ENCODE results near the gene MRPS27. TPM values are rescaled to one million over a fixed set of nuclear protein-coding genes. Genes with fewer than 3 reads are reported as not detected.

The MRPS27 gene
- total and polyA plus RNA-seq, 4 donors: 17.6 to 38.7 (median 34.9) TPM

DNA sequence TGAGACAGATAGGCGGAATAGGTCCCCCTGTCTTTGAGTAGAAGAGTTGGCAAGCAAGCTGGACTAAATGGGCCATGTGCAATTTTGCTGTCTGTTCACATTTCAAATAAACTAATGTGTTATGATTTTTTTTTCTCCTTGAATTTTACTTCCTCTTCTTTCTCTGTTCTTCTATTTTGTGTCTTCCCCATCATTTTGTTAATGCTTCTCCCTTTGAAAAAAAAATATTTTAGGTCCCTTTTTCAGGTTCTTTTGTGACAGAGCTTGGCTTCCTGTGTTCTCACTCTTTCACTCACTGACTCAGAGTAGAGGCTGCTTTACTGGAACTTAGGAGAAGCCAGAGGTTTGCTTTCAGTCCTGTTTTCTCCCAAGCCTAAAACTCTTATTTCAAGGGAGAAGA lies 48.2 kb upstream of the MRPS27 start:
- Histone ChIP-seq H3K9ac (ENCODE audit: low read depth in 1 of 2, low read length in 2 of 2) (no peak overlapping the region), H3K4me3 (ENCODE audit: low read depth in 1 of 3, low read length in 3 of 3) (no peak overlapping the region), H3K27ac (ENCODE audit: low read depth in 1 of 2, low read length in 2 of 2) (no peak overlapping the region), H3K27me3 (ENCODE audit: control insufficient read depth in 4 of 4, insufficient read depth in 4 of 4, low read length in 3 of 4) (no peaks in the 10 kb centered on the region), H3K9me3 (ENCODE audit: control insufficient read depth in 4 of 4, low read length in 3 of 4) (no peaks in the 10 kb centered on the region), H3K4me1 (ENCODE audit: control insufficient read depth in 4 of 4, insufficient read depth in 4 of 4, low read length in 3 of 4) (no peaks in the 10 kb centered on the region), H3K36me3 (ENCODE audit: control insufficient read depth in 4 of 4, insufficient read depth in 3 of 4, low read depth in 1 of 4, low read length in 3 of 4) (peaks cover 0 to 2% (median 0%) of the 10 kb centered on the region in 4 donors)
- DNase-seq (ENCODE audit: low spot score): no peak
- TF ChIP-seq ZBTB33 (IDR thresholded peaks at IDR 0.05): no peak
- TF ChIP-seq HNF4A (conservative IDR thresholded peaks at IDR 0.05): no peak
- TF ChIP-seq GABPA (IDR thresholded peaks at IDR 0.05 in 1 of 2, conservative IDR thresholded peaks at IDR 0.05 in 1 of 2): no peak
- TF ChIP-seq NR2F2 (IDR thresholded peaks at IDR 0.05): no peak
- TF ChIP-seq FOXA2 (IDR thresholded peaks at IDR 0.05): no peak
- TF ChIP-seq SP1 (IDR thresholded peaks at IDR 0.05): no peak
- TF ChIP-seq YY1 (IDR thresholded peaks at IDR 0.05): no peak
- no peak for TF ChIP-seq EGR1 (IDR thresholded peaks at IDR 0.05; ENCODE audit: low read depth in 2 of 2)
- WGBS: 93% methylated on average over 1 of the region's 1 CpG

GRCh38 chr5:72366324-72366976 lies 46.4 kb upstream of the MRPS27 start:
- Histone ChIP-seq H3K27ac (ENCODE audit: low read depth in 1 of 2, low read length in 2 of 2) (no peak overlapping the region), H3K36me3 (ENCODE audit: control insufficient read depth in 4 of 4, insufficient read depth in 3 of 4, low read depth in 1 of 4, low read length in 3 of 4) (peaks cover 0 to 4% (median under 1%) of the 10 kb centered on the region in 4 donors), H3K4me1 (ENCODE audit: control insufficient read depth in 4 of 4, insufficient read depth in 4 of 4, low read length in 3 of 4) (no peaks in the 10 kb centered on the region), H3K9me3 (ENCODE audit: control insufficient read depth in 4 of 4, low read length in 3 of 4) (no peaks in the 10 kb centered on the region), H3K9ac (ENCODE audit: low read depth in 1 of 2, low read length in 2 of 2) (no peak overlapping the region), H3K27me3 (ENCODE audit: control insufficient read depth in 4 of 4, insufficient read depth in 4 of 4, low read length in 3 of 4) (no peaks in the 10 kb centered on the region), H3K4me3 (ENCODE audit: low read depth in 1 of 3, low read length in 3 of 3) (no peak overlapping the region)
- peak; percentile 43 for DNase-seq (ENCODE audit: low spot score)
- WGBS: 35% methylated on average over 7 of the region's 7 CpGs
- TF ChIP-seq GABPA (IDR thresholded peaks at IDR 0.05 in 1 of 2, conservative IDR thresholded peaks at IDR 0.05 in 1 of 2) (no peak), SP1 (IDR thresholded peaks at IDR 0.05) (peak; percentile 9), CTCF (IDR thresholded peaks at IDR 0.05; ENCODE audit: low read depth, low read length, missing input control) (peak; percentile 81), NR2F2 (IDR thresholded peaks at IDR 0.05) (peak; percentile 77), JUND (IDR thresholded peaks at IDR 0.05) (no peak), MAX (IDR thresholded peaks at IDR 0.05) (no peak), HNF4G (IDR thresholded peaks at IDR 0.05) (no peak), FOXA1 (IDR thresholded peaks at IDR 0.05) (no peak), RXRA (IDR thresholded peaks at IDR 0.05) (peak; percentile 15 to 17), ZBTB33 (IDR thresholded peaks at IDR 0.05) (no peak), YY1 (IDR thresholded peaks at IDR 0.05) (no peak), HNF4A (conservative IDR thresholded peaks at IDR 0.05) (no peak), EGR1 (IDR thresholded peaks at IDR 0.05; ENCODE audit: low read depth in 2 of 2) (no peak), FOXA2 (IDR thresholded peaks at IDR 0.05) (no peak), RAD21 (IDR thresholded peaks at IDR 0.05) (peak; percentile 89 to 94), TAF1 (conservative IDR thresholded peaks at IDR 0.05) (no peak), REST (IDR thresholded peaks at IDR 0.05) (no peak)
- TF ChIP-seq, protein P1, sequence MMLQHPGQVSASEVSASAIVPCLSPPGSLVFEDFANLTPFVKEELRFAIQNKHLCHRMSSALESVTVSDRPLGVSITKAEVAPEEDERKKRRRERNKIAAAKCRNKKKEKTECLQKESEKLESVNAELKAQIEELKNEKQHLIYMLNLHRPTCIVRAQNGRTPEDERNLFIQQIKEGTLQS (IDR thresholded peaks at IDR 0.05): no peak

All from liver (tissue), 9 donors.